Thyroid gland (tissue), 4 donors: ENCODE data around the gene NF2.

Experiments used
- POLR2A ChIP-seq, 2 donors: fragments of 450-650 bp; IDR thresholded peaks; one replicate each; pipeline ENCODE4 v1.6.1; 2017; ENCODE audit warnings: antibody characterized with exemption in 2 of 2, mild to moderate bottlenecking in 2 of 2, moderate library complexity in 1 of 2
- TF ChIP-seq, protein P1 (sequence below), 6 experiments: fragments of 200-600 bp in 3 of 6; fragments of 450-650 bp in 3 of 6; sonication (generic) in 3 of 6; IDR thresholded peaks; one replicate each; pipeline ENCODE4 v1.5.1; 2016 to 2019; ENCODE audit warnings: antibody characterized with exemption in 6 of 6, mild to moderate bottlenecking in 2 of 6, inconsistent platforms in 1 of 6, moderate library complexity in 1 of 6

GRCh38 chr22:29617922-29618629 lies 14.6 kb downstream of the NF2 start:
- TF ChIP-seq, protein P1, sequence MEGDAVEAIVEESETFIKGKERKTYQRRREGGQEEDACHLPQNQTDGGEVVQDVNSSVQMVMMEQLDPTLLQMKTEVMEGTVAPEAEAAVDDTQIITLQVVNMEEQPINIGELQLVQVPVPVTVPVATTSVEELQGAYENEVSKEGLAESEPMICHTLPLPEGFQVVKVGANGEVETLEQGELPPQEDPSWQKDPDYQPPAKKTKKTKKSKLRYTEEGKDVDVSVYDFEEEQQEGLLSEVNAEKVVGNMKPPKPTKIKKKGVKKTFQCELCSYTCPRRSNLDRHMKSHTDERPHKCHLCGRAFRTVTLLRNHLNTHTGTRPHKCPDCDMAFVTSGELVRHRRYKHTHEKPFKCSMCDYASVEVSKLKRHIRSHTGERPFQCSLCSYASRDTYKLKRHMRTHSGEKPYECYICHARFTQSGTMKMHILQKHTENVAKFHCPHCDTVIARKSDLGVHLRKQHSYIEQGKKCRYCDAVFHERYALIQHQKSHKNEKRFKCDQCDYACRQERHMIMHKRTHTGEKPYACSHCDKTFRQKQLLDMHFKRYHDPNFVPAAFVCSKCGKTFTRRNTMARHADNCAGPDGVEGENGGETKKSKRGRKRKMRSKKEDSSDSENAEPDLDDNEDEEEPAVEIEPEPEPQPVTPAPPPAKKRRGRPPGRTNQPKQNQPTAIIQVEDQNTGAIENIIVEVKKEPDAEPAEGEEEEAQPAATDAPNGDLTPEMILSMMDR (IDR thresholded peaks at IDR 0.05) = no peak
- TF ChIP-seq POLR2A (IDR thresholded peaks at IDR 0.05) = no peak
